ENCODE results near the gene RGMB.
"Not testable (repeated sequence)": the region's sequence is repeated elsewhere in the genome, so short reads cannot be mapped to it uniquely, and the experiment has no call there.

The RGMB gene, protein sequence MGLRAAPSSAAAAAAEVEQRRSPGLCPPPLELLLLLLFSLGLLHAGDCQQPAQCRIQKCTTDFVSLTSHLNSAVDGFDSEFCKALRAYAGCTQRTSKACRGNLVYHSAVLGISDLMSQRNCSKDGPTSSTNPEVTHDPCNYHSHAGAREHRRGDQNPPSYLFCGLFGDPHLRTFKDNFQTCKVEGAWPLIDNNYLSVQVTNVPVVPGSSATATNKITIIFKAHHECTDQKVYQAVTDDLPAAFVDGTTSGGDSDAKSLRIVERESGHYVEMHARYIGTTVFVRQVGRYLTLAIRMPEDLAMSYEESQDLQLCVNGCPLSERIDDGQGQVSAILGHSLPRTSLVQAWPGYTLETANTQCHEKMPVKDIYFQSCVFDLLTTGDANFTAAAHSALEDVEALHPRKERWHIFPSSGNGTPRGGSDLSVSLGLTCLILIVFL

DNA sequence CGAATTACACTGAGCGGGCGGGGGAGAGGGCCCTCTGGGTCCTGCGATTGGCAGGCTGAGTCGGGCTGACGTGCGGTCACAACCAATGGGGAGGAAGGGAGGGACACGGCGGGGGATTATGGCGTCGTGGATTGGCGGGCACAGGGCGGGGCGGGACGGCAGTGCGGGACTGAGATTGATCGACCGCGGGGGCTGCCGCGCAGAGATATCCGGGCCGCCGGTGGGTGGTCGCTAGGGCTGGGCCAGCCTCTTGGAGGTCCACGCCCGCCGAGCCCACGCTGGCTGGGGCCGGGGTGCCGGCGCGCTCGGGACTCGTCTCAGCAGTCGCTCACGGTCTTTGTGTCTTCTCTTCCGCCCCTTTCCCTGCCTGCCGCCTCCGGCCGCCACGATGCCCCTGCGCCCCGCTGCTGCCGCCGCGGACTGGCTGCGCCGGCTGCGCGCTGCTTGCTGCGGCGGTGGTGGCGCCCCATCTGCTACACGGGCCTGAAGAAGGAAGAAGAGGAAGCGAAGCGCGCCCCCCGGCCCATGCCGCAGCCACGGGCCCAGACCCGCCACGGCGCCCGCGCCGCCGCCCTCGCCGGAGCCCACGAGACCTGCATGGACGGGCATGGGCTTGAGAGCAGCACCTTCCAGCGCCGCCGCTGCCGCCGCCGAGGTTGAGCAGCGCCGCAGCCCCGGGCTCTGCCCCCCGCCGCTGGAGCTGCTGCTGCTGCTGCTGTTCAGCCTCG is at the start of gene RGMB:
Gene RGMB (plus strand): TSS at position 200 of the 728 bp plus-strand sequence. CDS start 408 bp downstream, at position 608.
- no peak for DNase-seq

DNA sequence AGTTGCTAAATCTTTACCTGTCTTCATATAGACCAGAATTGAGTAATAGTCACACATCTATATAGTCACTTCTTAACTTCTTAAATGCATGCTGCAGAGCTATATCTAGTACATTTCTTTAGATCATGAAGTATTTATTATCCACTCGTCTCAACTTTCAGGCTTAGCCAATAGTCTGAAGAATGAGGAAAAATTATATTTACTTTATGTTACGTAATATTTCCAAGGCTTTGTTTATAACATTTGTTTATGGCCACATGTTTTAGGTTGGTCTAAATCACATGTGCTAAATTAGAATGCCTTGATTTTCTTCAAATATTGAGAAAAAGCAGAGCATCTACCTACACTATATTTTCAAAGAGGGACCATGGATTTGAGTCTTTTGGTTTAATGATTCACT is 47.2 kb upstream of the RGMB start:
- no peak for DNase-seq

DNA sequence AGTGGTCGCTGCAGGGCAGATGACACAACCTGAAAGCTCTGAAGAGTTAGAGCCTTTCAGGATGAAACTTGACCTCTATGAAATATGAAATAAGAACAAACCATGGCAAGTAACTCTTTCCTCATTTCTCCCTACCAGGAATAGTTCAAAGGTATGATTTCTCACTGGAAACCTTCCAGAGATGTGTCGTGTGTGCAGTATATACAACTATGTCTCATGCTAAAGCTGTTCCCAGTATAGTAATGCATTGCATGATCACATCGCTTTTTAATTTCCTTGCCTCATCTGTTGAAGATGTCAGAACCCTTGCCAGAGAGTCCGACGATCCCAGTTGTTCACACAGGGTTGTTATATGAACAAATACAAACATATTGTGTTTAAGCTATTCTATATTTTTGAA is 45.8 kb upstream of the RGMB start:
- no peak for DNase-seq

DNA sequence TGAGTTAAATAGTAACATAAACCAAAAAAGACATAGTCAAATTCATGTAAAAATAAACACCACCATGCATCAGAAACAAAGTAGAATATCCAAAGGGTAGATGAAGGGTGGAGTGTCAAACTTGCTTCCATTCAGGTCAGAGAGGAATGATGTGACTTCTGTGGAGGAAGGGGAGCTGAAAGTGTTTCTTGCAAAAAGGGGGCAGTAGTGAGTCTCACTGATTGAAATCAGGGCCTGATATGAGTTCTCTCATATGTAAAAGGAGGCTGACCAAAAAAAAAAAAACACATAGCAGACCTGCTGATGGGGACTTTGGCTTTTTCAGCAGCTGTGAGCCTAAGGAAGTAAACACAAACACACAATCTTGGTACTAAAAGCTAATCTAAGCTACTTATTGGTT is 38.8 kb upstream of the RGMB start:
- no peak for DNase-seq

DNA sequence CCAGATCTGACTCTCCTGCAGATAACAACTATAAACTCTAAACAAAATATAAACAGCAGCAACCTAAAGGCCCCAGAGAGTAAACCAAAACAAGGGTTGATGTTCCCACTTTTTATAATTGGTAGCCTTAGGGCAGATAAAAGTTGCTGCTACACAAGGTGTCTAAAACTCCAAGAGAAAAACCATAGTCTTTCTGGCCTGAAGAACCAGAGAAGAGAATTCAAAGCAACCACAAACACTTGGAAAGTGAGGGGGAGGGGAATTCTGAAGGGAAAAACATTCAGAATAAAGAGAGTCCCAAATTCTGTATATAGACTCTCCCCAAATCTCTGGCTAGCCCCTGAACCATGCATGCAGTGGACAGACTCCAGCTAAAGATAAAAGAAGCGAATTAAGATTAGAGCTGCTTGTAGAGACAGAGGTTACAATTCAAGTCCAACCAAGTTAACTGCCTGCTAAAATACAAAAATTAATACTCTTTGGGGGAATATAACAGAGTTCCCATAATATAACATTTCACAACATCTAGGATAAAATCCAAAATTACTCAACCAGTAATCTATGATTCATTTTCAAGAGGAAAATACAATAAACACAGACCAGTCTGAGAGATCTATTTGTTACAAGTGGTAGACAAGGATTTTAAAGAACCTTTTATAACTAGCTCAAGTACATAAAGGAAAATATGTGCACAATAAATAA is 37.5 kb upstream of the RGMB start:
- DNase-seq: no peak

DNA sequence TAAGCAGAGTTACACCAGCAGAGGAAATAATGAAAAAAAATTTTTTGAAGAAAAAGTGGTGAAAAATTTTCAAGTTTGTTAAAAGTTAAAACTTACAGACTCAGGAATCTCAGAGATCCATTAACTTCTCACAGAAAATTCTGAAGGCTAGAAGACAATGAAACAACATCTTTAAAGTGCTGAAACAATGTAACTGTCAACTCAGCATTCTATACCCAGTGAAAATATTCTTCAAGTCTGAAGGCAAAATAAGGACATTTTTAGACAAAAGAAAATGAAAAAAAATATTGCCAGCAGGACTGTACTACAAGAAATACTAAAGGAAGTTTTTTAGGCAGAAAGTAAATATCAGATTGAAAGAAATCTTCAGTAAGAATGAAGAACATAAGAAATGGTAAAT is 36.7 kb upstream of the RGMB start:
- no peak for DNase-seq

DNA sequence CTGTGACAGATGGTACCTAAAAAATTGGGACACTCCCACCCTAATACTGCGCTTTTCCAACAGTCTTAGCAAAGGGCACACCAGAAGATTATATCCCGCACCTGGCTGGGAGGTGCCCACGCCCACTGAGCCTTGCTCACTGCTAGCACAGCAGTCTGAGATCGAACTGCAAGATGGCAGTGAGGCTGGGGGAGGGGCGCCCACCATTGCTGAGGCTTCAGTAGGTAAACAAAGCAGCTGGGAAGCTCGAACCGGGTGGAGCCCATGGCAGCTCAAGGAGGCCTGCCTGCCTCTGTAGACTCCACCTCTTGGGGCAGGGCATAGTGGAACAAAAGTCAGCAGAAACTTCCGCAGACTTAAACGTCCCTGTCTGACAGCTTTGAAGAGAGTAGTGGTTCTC is 36.0 kb upstream of the RGMB start:
- DNase-seq: not testable (repeated sequence)

DNA sequence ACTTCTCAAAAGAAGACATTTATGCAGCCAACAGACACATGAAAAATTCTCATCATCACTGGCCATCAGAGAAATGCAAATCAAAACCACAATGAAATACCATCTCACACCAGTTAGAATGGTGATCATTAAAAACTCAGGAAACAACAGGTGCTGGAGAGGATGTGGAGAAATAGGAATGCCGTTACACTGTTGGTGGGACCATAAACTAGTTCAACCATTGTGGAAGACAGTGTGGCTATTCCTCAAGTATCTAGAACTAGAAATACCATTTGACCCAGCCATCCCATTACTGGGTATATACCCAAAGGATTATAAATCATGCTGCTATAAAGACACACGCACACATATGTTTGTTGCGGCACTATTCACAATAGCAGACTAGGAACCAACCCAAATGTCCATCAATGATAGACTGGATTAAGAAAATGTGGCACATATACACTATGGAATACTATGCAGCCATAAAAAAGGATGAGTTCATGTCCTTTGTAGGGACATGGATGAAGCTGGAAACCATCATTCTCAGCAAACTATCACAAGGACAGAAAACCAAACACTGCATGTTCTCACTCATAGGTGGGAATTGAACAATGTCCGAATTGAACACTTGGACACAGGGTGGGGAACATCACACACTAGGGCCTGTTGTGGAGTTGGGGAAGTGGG is 34.8 kb upstream of the RGMB start:
- not testable (repeated sequence) for DNase-seq

DNA sequence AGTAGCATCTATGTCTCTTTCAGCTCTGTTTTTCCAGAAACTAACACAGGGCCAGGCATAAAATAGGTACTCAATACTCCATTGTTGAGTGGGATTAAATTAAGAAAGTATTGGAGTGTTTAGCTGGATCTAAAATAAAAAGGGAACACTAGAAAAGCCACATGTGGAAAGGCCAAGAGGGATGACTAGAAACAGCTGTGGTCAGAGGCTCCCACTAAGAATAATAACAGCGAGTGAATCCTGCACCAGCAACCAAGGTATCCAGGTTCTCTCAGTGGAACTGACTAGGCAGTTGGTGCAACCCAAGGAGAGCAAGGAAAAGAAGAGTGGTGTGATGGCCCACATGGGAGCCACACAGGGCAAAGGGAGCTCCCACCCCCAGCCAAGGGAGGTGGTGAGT is 31.5 kb upstream of the RGMB start:
- DNase-seq: no peak

DNA sequence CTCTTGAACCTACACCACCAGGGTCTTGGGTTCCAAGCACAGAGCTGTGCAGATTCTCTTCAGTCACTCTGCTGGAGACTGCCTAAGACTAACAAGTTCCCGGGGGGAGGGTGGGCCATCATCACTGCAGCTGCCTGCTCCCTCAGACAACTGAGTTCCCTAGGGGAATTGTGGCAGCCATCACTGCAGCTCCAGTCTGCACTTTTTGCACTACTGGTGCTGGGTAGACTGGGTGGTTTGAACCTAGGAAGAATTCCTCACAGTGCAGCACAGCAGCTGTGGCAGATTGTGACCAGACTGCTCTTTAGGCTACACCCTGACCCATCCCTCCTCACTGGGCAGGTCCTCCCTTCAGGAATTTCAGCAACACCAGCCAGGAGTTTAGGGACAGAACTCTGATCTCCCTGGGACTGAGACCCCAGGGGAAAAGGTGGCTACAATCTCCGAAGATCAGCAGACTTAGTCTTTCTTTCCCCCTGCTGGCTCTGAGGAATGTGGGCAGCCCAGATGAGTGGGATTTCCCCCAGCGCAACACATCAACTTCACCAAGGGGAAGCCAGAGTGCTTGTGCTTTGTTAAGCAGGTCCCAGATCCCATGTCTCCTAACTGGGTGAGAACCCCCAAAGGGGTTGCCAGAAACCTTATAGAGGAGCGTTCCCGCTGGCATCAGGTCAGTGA is 30.9 kb upstream of the RGMB start:
- no peak for DNase-seq

DNA sequence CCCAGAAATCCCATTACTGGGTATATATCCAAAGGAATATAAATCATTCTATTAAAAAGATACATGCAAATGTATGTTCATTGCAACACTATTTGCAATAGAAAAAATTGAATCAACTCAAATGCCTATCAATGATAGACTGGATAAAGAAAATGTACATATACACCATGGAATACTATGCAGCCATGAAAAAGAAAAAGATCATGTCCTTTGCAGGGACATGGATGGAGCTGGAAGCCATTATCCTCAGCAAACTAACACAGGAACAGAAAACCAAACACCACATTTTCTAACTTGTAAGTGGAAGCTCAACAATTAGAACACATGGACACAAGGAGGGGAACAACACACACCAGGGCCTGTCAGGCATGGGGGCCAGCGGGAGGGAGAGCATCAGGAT is 25.2 kb upstream of the RGMB start:
- not testable (repeated sequence) for DNase-seq

DNA sequence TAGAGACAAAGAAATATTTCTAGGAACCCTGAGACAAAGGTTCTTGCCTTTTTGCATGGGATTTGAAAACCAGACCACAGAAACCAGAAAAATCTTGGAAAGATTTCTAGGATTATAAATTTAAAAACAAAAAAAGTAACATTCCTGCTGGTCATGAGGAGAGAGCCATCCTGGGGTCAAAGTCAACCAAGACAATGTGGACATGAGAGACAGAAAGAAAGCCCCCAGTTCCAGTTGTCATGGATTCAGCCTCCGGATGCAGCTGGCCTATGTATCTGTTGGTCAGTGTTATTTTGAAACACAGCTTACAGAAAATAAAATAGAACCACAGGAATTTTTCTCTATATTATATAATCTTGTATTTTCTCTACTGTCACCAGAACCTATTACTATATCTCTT is 24.4 kb upstream of the RGMB start:
- DNase-seq: no peak

DNA sequence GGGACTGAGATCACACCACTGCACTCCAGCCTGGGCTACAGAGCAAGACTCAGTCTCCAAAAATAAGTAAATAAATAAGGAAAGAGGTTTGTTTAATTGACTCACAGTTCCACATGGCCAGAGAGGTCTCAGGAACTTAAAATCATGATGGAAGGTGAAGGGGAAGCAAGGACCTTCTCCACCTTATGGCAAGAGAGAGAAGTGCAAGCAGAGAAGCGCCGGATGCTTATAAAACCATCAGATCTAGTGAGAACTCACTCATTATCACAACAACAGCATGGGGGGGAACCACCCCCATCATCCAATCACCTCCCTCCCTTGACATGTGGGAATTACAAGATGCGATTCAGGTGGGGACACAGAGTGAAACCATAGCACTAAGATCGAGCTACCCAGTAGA is 22.8 kb upstream of the RGMB start:
- no peak for DNase-seq

DNA sequence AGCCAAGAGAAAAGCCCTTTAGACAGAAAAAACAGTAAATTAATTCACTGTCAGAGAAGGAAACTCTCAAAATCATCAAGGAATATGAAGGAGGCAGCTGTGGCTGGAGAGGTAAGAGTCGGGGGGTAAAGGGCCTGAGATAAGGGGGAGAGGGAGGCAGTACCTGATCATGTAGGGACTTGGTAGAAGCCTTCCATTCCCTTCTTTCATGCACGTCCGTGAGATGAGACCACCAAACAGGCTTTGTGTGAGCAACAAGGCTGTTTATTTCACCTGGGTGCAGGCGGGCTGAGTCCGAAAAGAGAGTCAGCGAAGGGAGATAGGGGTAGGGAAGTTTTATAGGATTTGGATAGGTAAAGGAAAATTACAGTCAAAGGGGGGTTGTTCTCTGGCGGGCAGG is 21.1 kb upstream of the RGMB start:
- not testable (repeated sequence) for DNase-seq

DNA sequence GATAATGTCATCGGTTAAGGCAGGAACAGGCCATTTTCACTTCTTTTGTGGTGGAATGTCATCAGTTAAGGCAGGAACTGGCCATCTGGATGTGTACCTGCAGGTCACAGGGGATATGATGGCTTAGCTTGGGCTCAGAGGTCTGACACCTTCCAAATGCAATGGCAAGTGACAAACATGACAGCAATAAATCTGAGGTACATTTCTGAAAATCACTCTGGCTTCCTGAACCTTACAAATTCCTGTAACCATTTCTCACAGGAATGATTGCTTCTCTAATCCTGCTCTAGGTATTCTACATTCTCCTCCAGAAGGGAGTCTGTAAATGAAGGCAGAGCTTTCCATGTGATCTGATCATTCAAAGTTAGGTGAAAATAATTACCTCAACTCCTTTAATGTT is 20.7 kb upstream of the RGMB start:
- DNase-seq: not testable (repeated sequence)

DNA sequence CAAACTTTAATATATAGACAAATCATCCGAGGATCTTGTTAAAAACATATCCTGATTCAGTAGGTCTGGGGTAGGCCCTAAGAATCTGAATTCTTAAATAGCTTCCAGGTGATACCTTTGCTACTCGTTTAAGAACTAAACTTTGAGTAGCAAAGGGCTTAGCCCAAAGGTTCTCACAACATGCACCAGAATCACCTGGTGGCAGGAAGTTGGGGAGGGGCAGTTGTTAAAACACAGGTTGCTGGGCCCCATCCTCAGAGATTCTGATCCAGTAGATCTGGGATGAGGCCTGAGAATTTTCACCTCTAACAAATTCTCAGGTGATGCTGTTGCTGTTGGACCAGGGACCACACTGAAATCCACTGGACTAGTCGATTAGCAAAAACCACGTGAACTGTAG is 20.0 kb upstream of the RGMB start:
- no peak for DNase-seq

DNA sequence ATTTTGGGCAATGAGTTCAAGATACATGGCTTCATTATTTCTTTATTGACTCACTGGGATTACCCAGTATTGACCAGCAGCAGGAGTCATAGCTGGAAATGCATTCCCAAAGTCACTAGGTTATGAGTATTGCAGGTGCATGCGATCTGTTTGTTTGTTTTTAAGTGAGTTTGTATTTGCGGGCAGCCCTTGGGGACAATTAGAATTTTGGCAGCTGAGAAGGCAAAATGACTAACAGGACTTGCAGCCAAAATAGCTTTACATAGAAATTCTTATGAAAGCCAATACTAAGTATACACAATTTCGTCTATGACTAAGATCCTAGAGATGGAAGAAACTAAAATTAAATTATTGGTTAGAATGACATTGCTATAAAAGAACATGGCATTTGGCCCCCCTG is 18.1 kb upstream of the RGMB start:
- no peak for DNase-seq

DNA sequence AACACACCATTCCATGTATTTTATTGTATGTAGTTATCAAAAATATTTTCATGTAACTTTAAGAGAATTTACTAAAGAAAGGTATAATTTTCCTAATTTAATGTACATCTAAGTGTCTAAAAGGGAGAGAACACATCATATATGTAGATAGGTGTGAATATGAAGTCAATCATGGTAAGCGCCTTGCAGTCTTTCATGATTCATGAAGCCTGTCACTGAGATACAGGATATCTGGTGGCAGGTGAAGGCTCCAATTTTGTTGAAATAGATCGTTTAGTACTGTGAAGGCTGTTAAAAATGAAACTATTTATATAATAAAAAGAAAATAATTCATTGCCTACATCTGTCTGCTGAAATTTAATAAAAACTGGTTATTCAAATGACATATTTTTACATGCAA is 15.5 kb upstream of the RGMB start:
- no peak for DNase-seq

DNA sequence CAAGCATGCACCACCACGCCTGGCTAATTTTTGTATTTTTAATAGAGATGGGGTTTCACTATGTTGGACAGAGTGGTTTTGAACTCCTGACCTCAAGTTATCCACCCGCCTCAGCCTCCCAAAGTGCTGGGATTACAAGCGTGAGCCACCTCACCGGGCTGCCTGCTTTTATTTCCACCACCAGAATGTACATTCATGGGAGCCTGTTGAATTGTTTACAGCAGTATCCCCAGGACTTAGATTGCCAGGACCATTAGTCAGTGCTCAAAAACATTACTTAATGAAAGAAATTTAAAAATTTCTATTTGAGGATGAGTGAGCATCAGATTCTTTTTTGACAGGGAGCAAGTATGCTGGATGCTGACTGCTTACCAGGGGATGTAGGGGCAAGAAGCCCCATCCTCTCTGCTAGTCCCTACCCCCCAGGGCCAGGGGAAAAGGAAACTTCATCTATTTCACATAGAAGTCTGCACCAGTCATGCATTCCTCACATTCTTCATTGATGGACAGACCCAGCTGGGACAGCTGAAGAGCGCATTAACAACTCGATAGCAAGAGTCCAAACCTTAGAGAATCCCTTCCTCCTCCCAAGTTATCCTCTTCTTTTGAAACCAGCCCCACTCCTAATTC is 10.3 kb upstream of the RGMB start:
- DNase-seq: no peak

DNA sequence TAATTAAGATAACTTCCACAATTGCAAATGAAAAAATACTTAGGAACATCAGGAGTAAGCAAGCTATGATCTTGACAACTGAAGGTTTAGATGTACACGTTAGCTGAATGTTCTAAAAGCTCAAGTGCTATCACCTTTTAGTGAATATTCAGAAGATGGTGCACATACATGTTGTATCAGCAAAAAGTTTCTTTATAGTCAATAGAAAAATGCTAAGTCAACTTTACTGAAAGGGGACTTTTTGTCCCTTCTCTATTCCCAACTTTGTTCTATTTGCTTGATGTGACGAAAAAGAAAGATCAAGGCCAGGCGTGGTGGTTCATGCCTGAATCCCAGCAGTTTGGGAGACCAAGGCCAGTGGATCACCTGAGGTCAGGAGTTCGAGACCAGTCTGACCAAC is 7.6 kb upstream of the RGMB start:
- no peak for DNase-seq

DNA sequence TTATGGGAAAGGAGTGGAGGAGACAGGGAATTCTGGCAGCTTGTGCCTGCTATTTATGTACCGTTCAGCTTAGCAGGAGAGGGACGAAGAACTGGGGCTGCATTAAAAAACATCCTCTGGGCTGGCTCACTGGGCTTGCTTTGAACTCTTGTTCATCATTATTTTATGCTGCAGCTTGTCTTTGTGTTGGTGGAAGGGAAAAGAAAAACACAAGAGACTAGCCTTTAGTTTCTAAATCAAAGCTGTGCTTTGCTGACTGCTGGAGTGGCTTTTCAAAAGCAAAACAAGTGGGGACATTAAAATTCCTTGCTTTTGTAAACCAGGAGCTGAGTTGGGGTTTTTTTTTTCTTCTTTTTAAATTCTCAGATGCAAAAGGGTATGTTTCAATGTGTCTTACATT is 5.9 kb upstream of the RGMB start:
- no peak for DNase-seq

Measured in NK-92 treated with Interleukin-12 subunit alpha and Interleukin-12 subunit beta, amount 100 ng/mL, for 24 hours (cell line).